Activated naive CD8-positive, alpha-beta T cell treated with anti-CD3 and anti-CD28 coated beads, Interleukin-2, amount 50 U/mL, for 16 hours (primary cell): ENCODE data around the gene HCAR2.
"Not testable (repeated sequence)": the region's sequence is repeated elsewhere in the genome, so short reads cannot be mapped to it uniquely, and the experiment has no call there.

Experiments used
- DNase-seq: peaks from one replicate; pipeline ENCODE4 v3.0.0-alpha.2; 2020; ENCODE audit warnings: low read depth, low spot score

The HCAR2 gene

DNA sequence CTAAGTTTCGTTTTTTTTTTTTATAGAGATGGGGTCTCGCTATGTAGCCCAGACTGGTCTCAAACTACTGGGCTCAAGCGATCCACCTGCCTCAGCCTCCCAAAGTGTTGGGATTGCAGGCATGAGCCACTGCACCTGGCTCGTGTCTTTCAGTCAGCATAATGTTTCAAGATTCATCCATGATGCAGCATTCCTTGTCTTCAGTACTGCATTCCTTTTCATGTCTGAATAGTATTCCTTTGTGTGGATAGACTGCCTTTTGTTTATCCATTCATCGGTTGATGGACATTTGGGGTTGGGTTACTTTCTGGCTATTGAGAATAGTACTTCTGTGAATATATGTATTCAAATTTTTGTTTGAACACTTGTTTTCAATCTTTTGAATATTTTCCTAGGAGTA, 37.4 kb downstream of the HCAR2 start:
- no peak for DNase-seq

DNA sequence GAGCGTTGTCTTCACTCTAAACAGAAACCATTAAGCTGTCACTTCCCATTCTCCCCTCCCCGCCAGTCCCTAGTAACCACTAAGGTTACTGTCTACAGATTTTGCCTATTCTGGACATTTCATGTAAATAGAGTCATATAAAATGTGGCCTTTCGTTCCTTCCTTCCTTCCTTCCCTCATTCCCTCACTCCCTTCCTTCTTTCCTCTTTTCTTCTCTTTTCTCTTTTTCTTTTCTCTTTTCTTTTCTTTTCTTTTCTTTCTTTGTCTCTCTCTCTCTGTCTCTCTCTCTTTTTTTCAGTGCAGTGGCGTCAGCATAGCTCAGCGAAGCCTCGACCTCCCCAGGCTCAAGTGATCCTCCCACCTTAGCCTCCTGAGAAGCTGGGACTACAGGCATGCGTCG, 37.8 kb downstream of the HCAR2 start:
- DNase-seq = no peak

DNA sequence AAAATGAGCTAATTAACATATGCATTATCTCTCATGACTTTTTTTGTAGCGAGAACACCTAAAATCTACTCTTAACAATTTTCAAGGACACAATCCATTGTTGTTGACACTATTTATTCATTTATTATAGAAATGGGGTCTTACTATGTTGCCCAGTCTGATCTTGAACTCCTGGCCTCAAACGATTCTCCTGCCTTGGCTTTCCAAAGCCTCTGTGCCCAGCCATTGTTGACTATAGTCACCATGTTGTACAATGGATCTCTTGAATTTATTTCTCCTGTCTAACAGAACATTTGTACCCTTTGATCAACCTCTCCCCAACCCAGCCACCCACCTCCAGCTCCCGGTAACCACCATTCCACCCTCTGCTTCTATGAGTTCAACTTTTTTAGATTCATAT, 41.2 kb downstream of the HCAR2 start:
- DNase-seq = no peak

DNA sequence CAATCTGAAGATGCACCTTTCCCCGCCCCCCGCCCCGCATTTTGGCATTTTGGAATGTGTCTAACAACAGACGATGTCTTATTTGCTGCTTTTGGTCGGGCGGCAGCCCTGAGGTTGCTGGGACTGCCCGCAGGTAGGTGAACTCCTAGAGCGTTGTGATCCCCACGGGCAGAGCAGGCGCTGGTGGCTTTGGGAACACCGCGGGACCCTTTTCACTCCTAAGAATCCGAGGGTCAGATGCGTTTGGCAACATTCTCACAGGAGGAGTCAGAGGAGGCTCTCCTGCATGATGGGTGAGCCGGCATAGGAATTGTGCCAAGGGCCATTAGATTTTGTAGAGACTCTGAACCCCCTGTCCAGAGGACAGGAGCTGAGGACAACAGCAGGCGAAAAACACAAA, 41.9 kb downstream of the HCAR2 start:
- DNase-seq = no peak

DNA sequence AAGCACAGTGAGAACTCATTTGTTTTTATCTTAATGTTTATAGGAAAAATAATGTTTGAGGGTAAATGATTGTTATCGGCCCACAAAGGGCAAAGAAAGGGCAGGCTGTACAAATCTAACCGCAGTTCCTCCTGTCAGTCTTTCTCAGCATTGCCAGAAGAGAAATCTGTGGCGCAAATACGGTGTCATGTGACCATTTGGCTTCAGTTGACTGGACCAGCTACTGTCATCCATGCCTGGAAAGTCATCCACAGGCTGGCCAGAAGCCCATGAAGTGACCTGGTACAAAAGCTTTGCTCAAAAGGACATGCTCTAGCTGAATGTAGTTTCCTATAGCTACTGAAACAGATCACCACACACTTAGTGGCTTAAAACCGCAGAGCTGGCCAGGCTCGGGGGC, 43.6 kb downstream of the HCAR2 start:
- DNase-seq = no peak

DNA sequence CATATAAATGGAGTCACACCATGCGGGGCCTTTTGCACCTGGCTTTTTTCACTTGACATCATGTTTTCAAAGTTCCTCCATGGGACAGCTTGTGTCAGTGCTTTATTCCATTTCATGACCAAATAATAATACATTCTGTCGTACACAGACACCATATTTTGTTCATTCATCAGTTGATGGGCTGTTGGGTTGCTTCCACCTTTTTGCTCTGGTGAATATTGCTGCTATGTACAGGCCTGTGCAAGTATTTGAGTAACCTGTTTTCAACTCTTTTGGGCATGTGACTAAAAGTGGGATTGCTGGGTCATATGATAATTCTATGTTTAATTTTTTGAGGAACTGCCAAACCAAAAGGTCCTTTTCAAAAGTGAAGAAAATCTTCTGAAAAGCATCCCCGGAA, 46.9 kb downstream of the HCAR2 start:
- no peak for DNase-seq

DNA sequence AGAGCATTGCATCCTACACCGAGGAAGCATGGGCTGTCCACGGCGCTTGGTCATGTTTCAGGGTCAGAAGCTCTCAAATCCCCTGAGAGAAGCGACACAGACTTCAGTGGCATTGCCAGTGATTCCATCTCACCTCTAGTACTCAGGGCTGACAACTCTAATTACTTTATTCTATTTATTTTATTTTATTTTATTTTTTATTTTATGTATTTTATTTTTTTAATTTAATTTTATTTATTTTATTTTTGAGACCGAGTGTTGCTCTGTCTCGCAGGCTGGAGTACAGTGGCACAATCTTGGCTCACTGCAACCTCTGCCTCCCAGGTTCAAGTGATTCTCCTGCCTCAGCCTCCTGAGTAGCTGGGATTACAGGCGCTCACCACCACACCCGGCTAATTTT, 49.9 kb downstream of the HCAR2 start:
- DNase-seq = not testable (repeated sequence)

DNA sequence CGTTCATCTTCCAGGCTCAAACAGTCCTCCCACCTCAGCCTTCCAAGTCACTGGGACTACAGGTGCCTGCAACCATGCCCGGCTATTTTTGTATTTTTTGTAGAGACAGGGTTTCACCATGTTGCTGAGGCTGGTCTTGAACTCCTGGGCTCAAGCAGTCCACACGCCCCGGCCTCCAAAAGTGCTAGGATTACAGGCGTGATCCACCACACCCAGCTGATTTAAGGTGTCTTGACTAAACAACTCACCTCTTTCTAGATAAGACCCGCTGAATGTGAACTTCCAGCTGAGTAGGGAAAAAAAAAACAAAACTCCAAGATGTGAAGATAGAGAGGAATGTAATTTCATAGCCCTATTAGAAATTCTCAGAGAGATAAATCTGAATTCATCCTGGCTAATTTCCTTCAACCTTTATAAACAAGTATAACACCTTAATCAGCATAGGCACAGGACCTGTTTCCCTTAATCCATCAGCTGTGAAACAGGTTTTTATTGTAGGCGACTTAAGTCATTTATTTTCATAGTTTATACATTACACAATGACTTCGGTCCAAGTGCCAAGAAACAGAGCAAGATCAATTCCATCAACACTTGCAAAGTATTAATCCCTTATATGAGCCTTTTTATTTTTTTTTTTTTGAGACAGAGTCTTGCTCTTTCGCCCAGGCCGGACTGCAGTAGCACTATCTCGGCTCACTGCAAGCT, 51.5 kb downstream of the HCAR2 start:
- DNase-seq = no peak
